Hematopoietic multipotent progenitor cell treated with erythropoietin and hydrocortisone succinate and interleukin-3 and kit ligand, for 6 days (in vitro differentiated cells): ENCODE data around the gene LRCOL1.

Experiments used
- DNase-seq: peaks from one replicate; pipeline ENCODE4 v3.0.0-alpha.2; 2015

LRCOL1 gene

DNA sequence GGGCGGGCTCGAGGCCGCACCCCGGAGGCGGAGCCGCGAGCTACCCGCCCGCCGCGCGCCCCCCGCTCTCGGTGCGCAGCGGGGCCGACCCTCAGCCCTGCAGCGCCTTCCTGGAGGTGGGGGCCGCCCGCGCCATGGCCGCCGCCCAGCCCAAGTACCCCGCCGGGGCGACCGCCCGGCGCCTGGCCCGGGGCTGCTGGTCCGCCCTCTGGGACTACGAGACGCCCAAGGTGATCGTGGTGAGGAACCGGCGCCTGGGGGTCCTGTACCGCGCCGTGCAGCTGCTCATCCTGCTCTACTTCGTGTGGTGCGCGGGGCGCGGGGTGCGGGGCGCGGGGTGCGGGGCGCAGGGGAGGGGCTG is 8.3 kb upstream of the LRCOL1 start, which contains the start of gene P2RX2:
Gene P2RX2, plus strand, starts transcription at position 94 of the 361 bp plus-strand sequence. Its CDS starts 41 bp downstream, at position 135.
- DNase-seq = no peak

DNA sequence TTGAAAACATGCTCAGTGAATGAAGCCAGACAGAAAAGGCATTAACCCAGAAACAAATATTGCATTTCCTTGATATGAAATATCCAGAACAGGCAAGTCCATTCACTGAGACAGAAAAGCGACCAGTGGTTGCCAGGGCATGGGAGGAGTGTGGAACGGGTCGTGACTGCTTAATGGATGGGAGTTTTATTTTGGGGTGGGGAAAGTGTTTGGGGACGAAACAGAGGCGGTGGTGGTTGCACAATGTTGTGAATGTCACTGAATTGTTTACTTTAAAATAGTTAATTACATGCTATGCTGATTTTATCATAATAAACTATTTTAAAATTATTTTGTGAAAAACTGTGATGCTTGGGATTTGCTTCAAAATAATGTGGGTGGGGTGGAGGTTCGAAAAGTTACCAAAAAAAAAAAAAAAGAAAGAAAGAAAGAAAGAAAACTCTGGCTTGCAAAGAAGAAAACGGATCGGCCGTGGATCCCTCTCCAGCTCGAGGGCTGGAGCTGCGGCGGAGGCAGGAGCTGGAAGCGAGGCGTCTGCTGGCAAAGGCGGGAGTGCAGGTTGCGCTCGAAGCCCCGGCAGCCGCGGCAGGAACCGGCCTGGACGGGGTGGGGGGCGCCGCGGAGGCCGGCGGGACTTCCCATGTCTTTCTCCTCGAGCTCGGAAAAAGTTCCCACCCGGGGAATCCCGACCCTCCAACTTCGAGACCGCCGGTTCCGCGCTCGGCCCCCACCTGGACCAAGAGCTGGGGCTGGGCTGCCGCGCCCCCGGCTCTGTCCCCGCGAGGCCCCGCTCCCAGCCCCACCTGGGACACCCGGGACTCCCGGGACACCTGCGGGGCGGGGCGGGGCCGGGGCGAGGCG is 7.7 kb upstream of the LRCOL1 start:
- no peak for DNase-seq

DNA sequence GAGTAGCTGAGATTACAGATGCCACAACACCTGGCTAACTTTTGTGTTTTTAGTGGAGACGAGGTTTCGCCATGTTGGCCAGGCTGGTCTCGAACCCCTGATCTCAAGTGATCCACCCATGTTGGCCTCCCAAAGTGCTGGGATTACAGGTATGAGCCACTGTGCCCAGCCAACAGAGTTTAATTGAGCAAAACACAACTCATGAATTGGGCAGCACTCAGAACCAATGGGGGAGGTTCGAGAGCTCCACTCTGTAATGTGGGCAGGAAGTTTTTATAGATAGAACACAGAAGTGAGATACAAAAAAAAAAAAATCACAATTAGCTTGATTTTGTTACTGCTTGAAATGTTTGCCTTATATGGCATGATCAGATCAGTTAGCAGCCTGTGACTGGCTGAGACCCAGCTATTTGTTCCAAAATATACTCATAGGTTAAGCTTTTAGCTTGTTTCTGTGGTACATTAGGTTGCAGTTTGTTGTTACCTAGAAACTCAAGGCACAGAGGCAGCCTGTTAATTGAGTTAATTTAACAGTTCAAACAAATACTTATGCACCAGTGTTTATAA is 6.8 kb upstream of the LRCOL1 start:
- no peak for DNase-seq

DNA sequence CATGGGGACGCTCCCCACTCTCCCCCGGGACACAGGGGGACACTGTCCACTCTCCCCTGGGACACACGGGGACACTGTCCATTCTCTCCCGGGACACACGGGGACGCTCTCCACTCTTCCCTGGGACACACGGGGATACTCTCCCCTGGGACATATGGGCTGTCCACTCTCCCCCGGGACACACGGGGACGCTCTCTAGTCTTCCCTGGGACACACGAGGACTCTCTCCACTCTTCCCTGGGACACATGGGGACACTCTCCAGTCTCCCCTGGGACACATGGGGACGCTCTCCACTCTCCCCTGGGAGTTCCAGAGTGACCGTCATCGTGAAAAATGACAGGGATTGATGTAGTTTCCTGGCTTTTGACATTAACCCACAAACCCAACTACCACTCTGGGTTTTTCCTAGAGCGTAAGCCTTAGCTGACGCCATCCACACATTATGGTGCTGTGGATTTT is 5.2 kb upstream of the LRCOL1 start:
- DNase-seq = no peak

DNA sequence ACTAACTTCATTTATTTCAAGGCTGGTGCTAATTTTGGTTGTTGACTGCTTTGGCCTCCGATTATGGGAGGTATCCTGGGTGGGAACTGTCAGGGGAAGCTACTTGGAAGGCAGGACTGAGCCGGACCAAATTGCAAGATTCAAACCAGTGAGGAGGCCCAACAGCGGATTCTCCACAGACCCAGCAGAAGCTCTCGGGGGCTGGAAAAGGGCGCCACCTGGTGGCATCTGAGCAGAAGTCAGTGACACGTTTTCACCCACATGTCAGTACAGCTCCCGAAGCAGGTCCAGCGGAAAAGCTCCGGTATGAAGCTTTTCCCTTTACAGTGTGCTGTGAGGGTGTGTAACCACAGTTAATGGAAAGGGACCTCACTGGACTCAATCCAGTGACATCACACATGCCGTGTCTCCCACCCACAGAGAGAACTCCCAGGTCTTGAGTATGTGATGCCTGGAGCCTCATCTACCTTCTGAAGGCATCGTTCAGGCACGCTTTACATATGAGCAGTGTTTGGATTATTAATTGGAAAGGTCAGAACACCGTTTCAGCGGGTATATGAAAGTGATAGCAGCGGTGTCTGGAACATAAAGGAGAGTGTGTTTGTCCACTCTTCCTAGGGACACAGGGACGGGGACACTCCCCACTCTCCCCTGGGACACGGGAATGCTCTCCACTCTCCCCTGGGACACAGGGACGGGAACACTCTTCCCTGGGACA is 4.6 kb upstream of the LRCOL1 start:
- peak; percentile 90 for DNase-seq

DNA sequence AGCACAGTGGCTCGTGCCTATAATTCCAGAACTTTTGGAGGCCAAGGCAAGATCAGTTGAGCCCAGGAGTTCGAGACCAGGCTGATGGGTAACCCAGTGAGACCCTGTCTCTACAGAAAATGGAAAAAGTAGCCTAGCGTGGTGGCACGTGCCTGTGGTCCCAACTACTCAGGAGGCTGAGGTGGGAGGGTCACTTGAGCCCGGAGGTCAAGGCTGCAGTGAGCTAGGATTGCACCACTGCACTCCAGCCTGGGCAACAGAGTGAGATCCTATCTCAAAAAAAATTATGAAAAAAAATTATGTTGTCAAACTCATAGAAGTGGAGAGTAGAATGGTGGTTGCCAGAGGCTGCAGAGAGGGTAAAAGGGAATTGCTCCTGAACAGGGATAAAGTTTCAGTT is 3.6 kb upstream of the LRCOL1 start:
- DNase-seq = no peak

DNA sequence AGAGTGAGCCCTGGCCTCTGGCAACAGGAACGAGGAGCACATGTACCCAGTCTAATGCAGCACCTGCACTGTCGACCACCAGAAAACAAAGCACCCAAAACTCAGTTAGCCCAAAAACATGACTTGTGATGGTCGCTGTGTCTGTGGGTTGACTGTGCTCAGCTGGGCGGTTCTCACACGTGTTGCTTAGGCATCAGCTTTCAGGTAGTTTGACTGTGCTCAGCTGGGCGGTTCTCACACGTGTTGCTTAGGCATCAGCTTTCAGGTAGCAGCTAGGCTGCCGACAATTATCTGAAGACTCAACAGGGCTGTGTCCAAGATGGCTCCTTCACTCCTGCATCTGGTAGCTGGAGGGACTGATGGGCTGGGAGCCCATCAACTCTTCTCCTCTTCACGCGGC is 1.2 kb upstream of the LRCOL1 start:
- no peak for DNase-seq

DNA sequence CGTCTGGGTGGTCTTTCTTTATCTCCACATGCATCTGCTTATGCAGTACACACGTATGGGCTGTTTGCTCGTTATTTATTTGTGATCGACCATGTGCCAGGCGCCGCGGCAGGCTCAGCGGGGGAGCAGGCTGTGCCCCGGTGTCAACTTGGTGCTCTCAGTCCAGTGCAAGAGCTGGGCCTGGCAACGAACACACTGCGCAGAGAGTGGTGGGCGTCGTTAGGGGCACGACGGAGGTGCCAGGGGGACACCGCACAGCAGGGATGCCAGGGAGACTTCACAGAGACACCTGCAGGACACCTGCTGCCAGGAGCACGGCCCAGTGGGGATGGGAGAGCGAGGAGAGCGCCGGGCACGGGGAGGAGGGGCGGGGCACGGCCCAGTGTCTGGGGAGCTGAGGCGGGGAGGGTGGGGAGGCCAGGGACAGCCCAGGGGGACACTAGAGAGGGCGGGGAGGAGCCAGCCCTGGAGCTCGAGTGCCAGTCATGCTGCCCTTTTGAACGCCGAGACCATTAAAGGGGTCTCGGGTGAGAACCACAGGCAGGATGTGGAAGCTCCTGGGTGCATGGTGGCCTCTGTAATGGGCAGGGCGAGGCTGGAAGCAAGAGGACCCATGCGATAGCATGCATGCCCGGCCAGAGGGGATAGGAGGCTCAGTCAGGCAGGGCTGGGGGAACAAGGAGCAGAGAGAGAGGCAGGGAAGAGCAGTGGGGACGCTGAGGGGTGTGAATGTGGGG is 652 bp upstream of the LRCOL1 start:
- no peak for DNase-seq

DNA sequence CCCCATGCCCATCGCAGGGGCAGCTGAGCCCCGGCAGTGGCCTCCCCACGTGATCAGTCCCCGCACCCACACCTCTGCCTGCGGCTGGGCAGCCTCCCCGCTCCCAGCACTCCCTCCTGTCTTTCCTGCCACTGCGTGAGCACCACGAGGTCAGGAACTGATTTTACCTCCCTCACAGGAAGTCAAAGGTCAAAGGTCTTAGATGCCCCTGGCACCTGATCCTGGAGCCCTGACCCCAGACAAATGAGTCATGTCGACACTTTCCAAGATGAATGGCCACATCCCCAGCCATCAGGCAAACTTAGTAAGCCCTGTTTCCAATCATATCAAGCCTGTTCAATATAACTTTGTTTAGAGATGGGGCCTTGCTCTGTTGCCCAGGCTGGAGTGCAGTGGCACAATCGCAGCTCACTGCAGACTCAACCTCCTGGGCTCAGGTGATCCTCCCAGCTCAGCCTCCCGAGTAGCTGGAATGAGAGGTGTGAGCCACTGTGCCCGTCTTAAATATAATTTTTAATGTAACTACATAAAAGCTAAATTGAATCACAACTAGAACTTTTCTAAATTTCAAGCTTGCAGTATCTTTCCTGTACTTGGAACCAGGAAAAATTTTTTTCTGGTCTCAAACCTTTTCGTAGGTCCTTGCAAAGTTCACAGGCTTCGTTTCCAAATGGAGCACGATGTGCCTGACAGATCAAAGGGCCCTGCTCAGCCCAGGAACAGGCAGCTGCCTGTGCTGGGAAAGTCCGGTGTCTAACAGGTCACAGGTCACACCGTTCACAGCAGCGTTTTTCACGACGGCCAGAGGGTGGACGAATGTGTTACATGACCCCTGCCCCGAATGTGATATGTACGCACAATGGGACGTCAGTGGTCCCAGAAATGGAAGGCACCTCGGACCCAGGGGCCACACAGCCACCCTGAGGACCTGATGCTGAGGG is 1.9 kb downstream of the LRCOL1 start:
- no peak for DNase-seq

DNA sequence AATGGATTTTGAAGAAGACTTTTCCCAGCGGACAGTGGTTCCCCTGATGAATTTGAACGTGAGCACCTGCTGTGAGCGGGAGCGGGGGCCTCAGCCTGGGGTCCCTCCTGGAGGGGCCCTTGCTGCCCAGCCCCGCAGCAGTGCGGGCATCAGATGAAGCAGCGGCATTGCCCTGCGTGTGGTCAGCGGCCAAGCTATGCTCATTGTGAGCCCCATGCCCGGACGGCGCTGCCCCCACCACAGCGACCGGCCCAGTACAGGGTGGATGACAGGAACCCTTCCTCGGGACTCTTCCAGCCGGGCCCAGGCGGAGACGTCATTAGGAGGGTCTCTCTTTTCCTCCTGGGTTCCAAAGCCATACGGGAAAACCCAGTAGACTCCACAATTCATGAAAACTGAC is 3.5 kb downstream of the LRCOL1 start:
- DNase-seq = no peak

DNA sequence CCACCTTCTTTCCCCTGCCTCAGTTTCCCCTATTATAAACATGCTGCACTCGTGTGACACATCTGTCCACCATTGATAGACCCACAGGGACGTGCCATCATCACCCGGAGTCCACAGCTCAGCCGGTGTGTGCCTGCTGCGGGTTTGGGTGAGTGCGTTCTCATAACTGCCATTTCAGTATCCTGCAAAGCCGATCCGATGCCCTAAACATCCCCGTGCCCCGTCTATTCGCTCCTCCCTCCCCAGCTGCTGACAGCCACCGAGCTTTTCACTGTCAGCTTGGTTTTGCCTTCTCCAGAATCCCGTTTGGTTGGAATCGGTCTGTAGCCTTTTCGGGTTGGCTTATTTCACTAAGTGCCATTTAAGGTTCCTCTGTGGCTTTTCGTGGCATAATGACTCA is 3.9 kb downstream of the LRCOL1 start:
- DNase-seq = no peak

DNA sequence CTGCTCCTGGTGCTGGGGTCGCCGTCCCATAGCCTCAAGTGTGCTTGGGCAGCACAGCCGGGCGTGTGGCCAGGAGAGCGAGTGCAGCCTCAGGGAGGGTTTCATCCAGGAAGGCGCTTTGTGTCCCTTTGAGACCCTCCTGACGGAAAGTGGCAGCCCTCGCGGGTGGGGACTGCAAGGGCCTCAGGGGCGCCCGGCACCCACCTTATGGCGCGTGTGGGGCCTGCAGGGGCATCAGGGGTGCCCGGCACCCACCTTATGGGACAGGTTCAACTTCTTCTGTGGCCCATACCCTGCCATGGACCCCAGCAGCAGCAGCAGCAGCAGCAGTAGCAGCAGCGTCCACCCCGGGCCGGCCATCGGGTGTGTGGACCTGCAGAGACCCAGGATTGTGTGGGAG is 4.5 kb downstream of the LRCOL1 start:
- no peak for DNase-seq

DNA sequence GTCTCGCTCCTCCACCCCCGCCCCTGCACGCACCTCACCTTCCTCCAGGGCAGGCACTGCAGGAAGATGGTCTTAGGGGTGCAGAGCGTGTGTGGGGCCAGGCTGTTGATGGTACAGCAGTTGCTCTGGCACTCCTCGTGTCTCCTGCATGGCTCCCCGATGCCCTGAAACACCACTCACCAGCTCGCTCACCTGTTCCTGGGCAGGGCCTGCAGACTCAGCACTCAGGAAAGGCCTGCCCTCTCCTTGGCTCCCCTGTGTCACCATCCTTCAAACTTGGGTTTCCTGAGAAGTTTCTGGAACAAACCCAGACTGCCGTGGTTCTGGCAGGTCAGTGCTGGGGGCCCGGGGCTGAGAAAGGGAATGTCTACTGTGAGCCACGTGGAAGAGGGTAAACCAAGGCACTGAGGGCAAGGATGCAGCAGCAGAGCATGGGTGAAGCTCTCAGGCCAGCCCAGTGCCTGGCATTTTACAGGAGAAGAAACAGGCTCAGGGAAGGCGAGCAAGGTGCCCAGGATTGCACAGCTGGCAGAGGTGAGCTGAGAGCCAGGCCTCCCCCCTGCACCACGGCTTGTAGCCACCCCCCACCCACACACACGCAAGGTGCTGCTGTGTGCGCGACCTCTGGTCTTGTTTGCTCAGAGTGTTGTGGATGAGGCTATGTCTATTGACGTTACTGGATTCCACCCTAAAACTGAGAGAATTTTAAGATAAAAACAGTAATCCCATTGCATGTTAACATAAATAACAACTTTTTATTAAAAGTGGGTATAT is 5.5 kb downstream of the LRCOL1 start:
- no peak for DNase-seq

DNA sequence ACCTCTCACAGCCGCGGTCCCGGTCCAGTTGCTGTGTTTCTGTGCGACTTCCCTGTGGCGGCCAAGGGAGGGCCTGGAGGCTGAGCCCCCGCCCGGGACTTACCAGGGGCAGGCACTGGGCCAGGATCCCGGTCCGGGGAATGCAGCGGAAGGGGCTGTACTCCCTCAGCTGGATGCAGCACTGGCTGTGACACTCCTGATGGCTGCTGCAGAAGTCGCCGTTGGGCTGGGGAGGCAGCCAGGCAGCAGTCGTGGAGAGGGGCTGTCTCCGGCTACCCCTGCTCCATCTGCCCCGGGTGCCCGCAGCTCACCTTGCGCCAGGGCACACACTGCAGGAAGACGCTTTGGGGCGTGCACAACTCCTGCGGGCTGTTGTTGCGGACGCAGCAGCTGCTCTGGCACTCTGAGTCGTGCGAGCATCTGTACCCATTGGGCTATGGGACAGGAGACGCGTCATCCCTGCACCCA is 6.2 kb downstream of the LRCOL1 start:
- no peak for DNase-seq

DNA sequence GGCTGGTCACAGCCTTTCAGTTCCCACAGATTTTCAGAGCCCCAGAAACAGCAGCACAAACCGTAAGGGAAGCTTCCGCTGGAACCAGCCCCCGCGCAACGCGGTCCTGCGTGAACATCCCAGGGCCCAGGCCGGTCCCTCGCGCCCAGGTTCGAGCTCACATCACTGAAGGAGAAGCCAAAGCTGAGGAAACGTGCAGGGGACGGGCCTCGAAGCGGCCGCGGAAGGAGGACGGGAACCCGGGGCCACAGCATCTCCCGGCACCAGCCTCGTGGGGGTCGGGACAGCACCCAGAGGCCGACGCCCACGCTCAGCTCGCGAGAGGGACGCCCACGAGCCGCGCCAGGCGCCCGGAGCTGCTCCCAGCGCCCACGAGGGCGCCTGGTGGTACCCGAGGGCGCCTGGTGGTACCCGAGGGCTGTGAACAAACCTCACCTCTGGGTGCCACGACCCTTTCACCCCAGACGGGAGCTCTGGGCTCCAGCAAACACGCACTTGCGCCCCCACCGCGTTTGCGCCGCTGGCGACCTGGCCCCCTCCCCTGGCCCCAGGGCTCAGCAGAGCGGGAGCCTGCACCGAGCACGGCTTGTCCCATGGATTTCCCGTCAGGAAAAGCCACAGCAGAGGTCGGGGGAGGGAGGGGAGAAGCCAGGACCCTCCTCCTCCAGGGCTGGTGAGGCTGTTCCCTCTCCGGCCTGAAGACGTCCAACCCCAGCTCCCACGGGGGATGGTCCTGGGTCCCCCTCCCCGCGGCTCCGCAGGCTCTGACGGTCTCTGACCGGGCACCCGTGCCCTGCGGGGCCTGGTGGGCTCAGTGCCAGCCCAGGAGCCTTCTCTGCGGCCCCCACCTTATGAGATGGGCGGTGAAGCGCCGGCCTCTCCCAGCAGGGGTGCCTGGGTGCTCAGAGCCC is 6.9 kb downstream of the LRCOL1 start:
- DNase-seq = no peak

DNA sequence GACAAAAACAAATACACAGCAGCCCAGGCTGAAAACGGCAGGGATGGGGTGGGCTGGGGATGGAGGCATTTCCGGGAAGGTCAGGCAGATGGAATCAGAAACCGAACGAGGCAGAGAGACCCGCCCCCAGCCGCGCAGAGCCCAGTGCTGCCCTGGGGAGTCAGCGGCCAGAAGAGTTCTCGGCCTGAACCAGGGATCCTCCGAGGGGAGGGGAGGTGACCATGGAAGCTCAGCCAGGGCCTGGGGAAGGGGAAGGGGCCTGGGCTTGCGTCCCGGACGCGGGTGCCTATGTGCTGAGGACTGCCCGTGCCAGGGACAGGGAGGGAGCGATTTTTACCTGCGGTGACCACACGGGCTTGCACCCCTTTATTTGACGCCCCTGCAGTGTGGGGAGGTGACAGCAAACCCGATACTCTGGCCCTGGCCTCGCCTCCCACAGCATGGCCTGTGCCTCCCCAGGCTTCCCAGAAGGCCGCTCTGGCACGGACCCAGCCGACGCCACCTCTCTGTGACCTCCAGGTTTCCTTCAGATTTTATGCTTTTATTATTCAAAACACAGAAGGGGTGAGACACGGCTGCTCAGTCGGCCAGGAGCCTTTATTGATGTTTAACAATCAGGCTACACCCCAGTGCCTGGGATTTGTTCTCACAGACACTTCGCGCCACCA is 7.7 kb downstream of the LRCOL1 start:
- DNase-seq = no peak

DNA sequence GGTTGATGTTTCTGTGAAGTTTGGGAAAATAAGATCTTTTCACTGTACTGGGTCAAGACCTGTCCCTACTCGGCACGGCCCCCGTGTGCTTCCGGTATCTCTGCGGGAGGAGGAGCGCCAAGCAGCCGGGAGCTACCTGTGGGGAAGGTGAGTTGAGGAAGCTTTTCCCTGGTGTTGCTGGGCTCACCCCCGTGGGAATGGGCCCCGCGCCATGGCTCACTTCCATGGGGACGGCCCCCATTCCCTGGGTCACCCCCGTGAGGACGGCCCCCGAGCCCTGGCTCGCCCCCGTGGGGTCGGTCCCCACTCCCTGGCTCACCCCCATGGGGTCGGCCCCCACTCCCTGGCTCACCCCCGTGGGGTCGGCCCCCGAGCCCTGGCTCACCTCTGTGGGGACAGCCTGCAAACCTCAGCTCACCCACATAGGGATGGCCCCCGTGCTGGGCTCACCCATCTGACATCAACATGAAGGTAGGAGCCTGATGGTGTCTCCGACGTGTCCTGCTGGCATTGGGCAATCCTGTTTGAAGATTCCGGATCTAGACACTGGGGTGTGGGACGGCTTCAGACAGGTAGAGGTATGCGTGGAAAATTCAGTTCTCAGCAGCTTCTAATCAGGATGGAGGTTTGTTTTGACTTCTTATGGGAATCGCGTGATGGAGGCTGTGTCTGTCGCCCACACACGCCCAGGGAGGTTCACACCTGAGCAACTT is 9.1 kb downstream of the LRCOL1 start:
- DNase-seq = no peak
